Measurements from ENCODE around the gene GCNT2.
"Not testable (repeated sequence)": the region's sequence is repeated elsewhere in the genome, so short reads cannot be mapped to it uniquely, and the experiment has no call there.

Gene GCNT2

DNA sequence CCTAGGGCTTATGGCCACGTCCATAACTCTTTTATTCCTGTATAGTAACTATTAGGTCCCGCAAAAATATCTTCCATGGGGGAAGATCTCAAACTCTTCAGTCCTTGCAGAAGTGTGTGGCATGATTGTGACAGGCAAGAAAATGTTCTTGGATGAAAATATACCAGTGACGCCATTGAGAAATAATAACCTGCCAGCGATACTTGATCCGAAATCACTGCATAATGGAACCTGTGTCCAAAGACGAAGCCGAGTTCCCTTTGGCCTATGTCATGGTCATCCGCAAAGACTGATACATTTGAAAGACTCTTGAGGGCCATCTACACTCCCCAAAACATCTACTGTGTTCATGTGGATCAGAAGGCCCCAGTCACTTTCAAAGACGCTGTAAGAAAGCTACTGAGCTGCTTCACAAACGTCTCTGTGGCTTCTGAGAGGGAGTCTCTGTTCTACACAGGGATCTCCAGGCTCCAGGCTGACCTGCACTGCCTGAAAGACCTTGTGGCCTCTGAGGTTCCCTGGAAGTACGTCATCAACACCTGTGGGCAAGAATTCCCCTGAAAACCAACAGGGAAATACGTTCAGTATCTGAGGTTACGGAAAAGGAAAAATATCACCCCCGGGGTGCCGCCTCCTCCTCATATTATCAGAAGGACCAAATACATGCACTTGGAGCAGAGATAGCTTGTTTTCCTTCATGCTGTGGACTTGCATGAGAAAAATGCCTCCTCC is 6.9 kb upstream of the GCNT2 start:
- no peak for DNase-seq

GRCh38 chr6:10516953-10517352 is 4.2 kb upstream of the GCNT2 start:
- DNase-seq = no peak

- peak in 1 of 2 donors; percentile 26 for DNase-seq
These were observed 2.4 kb upstream of the GCNT2 start for GRCh38 chr6:10518557-10519407.

- not testable (repeated sequence) for DNase-seq
These were observed 1.8 kb upstream of the GCNT2 start for GRCh38 chr6:10519408-10519697.

DNA sequence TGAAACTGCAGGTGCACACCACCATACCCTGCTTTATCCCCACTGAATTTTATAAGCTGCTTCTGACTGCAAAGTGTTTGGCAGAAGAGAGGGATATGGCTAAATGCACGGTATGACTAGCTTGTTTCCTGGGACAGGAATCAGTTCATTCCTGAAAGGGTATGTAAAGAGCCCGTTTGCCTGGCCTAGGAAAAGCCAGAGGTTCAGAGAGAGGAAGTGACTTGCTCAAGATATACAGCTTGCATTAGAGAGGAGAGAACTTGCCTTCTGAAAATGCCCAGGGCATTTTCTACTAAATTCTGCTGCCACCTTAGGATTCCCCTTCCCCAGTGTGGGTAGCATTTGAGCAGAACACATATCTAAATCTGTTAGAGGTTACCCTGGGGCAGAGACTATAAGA is 683 bp upstream of the GCNT2 start:
- DNase-seq = no peak

GRCh38 chr6:10522929-10523573 is 1.9 kb downstream of the GCNT2 start:
- no peak for DNase-seq

- DNase-seq = no peak
These were observed 5.0 kb downstream of the GCNT2 start for GRCh38 chr6:10526156-10526555.

- DNase-seq = peak in 1 of 2 donors; percentile 36
These were observed 7.2 kb downstream of the GCNT2 start for GRCh38 chr6:10528158-10528981.

DNA sequence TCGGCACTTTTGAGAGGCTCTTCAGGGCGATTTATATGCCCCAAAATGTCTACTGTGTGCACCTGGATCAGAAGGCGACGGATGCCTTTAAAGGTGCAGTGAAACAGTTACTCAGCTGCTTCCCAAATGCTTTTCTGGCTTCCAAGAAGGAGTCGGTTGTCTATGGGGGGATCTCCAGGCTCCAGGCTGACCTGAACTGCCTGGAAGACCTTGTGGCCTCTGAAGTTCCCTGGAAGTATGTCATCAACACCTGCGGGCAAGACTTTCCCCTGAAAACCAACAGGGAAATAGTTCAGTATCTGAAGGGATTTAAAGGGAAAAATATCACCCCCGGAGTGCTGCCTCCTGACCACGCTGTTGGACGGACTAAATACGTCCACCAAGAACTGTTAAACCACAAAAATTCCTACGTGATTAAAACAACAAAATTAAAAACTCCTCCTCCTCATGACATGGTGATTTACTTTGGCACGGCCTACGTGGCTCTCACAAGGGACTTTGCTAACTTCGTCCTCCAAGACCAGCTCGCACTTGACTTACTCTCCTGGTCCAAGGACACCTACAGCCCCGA is 8.2 kb downstream of the GCNT2 start:
- no peak for DNase-seq

- DNase-seq = not testable (repeated sequence)
These were observed 8.8 kb downstream of the GCNT2 start for GRCh38 chr6:10529828-10530374.

GRCh38 chr6:10531503-10531902 is 10.4 kb downstream of the GCNT2 start:
- peak in 1 of 2 donors; percentile 21 for DNase-seq

DNA sequence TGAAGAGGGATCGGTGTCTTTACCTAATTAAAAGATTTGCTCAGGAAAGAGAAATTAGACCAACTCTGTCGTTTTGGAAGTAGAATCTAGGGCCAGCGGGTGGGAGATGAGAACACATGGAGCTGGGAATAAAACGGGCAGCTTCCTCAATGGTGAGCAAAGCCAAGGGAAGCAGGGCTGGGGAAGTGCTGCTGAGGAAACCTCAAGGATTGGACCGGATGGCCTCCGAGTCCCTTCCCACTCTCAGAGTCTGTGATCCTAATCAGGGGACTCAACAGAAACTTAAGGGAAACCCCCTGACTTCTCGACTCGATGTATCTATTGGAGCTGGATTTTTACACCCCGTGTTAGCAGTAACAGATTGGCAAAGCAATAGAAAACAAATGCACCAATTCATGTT is 10.8 kb downstream of the GCNT2 start:
- no peak for DNase-seq

DNA sequence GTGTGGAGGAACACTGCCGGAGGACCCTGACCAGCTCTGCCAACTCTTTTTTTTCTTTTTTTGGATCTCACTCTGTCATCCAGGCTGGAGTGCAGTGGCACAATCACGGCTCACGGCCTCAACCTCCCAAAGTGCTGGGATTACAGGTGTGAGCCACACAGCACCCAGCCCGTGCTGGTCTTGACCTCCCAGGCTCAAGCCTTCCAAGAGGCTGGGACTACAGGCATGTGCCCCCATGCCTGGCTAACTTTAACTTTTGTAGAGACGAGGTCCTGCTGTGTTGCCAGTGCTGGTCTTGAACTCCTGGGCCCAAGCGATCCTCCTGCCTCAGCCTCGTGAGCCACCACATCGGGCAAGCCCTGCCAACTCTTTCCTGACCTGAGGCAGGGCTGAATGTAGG is 11.2 kb downstream of the GCNT2 start:
- DNase-seq = no peak

DNA sequence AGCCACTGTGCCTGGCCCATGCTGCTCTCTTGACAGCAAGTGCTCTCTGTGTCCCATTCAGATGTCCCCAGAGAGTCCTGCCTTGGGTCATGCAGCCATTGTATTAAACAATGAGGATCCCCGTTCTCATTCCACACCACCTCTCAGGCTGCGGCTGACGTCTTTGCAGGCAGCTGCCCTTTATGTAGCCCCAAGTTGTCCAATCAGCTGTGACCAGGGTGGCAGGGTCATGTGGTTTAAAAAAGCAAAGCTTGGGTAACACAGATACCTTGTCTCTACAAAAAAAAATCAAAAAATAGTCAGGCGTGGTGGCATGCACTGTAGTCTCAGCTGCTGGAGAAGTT is 13.2 kb downstream of the GCNT2 start:
- peak in 1 of 2 donors; percentile 17 for DNase-seq

DNA sequence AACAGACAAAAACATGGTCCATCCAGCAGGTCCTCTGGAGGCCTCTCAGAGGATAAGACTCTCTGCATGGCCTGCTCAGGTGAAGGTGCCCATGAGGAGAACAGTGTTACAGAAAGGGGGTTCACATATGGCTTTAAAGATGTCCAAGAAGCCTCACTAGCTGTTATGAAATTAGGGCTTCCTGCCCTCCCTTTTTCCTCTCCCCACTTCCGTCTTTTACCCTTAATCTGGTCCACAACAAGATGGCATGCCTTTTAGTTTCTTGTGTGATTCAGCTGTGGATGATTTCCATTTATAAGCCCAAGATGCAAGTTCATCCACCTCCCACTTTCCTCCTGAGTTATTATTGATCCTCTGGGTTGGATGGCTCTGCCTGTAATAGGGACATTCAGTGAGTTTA is 14.0 kb downstream of the GCNT2 start:
- no peak for DNase-seq

- no peak for DNase-seq
These were observed 16.6 kb downstream of the GCNT2 start for GRCh38 chr6:10537726-10538125.

- DNase-seq = no peak
These were observed 19.1 kb downstream of the GCNT2 start for GRCh38 chr6:10540073-10540746.

- DNase-seq = no peak
These were observed 20.4 kb downstream of the GCNT2 start for GRCh38 chr6:10541591-10541990.

- no peak for DNase-seq
These were observed 21.1 kb downstream of the GCNT2 start for GRCh38 chr6:10542213-10542612.

GRCh38 chr6:10543488-10543887 is 22.3 kb downstream of the GCNT2 start:
- DNase-seq = no peak

DNA sequence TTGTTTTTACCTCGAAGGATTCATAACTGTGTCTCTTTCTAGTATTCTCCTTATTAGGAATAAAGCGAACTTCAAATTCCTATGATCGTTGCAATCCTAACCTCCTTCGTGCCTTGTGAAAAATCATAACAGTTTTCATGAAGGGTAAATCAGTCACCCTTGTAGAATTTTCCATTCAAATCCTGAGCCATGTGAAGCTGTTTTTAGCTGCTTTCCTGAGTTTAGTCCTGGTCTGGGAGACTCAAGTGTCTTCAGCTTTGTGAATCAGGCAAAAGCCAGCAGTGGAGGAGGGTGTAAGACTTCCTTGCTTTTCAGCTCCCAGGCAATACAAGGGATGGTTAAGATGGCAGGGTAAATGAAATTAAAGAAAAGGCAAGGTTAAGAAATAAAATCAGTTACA is 24.3 kb downstream of the GCNT2 start:
- DNase-seq = no peak

GRCh38 chr6:10547809-10548208 is 26.7 kb downstream of the GCNT2 start:
- DNase-seq = no peak
